Transverse colon (tissue), 4 donors: ENCODE results near the gene GSTO1. TPM values are rescaled to one million over a fixed set of nuclear protein-coding genes. Genes with fewer than 3 reads are reported as not detected.

ENCODE experiments used
- DNase-seq: peaks from one replicate; pipeline ENCODE4 v3.0.0-alpha.2; 2019
- H3K27ac ChIP-seq, 4 donors: fragments of 200-600 bp; sonication (generic); 2 replicates each; pipeline ENCODE4 v1.5.1; 2016 to 2018; ENCODE audit warnings: inconsistent platforms in 4 of 4
- H3K27me3 ChIP-seq: fragments of 200-600 bp; sonication (generic); 2 replicates; pipeline ENCODE4 v1.5.1; 2017; ENCODE audit warnings: inconsistent platforms
- H3K36me3 ChIP-seq, 4 donors: fragments of 200-600 bp; sonication (generic); 2 replicates each; pipeline ENCODE4 v1.5.1; 2017 to 2019; ENCODE audit warnings: inconsistent platforms in 4 of 4
- H3K4me1 ChIP-seq, 4 donors: fragments of 200-600 bp; sonication (generic); 2 replicates each; pipeline ENCODE4 v1.5.1; 2017 to 2020; ENCODE audit warnings: inconsistent platforms in 4 of 4
- H3K4me3 ChIP-seq, 4 donors: fragments of 200-600 bp; sonication (generic); 1 replicate in 1 of 4; 2 replicates in 3 of 4; pipeline versions ENCODE4 v1.5.1 to v1.6.1; 2017 to 2019; ENCODE audit warnings: inconsistent platforms in 4 of 4
- H3K9me3 ChIP-seq, 2 donors: fragments of 200-600 bp; sonication (generic); 2 replicates each; pipeline ENCODE4 v1.5.1; 2017 to 2019; ENCODE audit warnings: inconsistent platforms in 2 of 2
- EP300 ChIP-seq: sonication (generic); formaldehyde crosslinking; IDR thresholded peaks from one replicate; pipeline ENCODE4 v1.6.1; 2017; ENCODE audit warnings: antibody characterized with exemption, low read depth
- POLR2A ChIP-seq: fragments of 450-650 bp; IDR thresholded peaks from one replicate; pipeline ENCODE4 v1.6.1; 2016; ENCODE audit warnings: antibody characterized with exemption, mild to moderate bottlenecking, moderate library complexity
- POLR2AphosphoS5 ChIP-seq, 3 donors: sonication (generic); formaldehyde crosslinking; IDR thresholded peaks; one replicate each; pipeline ENCODE4 v1.6.1; 2016; ENCODE audit warnings: antibody characterized with exemption in 3 of 3
- whole genome bisulfite sequencing, 2 donors: methylation state at CpG; one replicate each; pipeline ENCODE4 v1.1.5; 2018; ENCODE audit warnings: low coverage in 1 of 2; 5-methylcytosine and 5-hydroxymethylcytosine counted together
- in situ Hi-C, 4 donors: fragments of 200-750 bp; cut with MboI; loops; one replicate each; pipeline versions ENCODE4 v1.15.0 to v1.15.1; 2017; ENCODE audit warnings: low sequenced_read_pairs in 3 of 4, low pct_ligation_motif_present in 1 of 4, low pct_unique_long_range_greater_than_20kb in 1 of 4
- intact Hi-C: fragments of 100-400 bp; cut with DNase I; formaldehyde crosslinking; loops from one replicate; pipeline ENCODE4 v1.15.1; 2023; ENCODE audit warnings: low total_unique reads
- total RNA-seq, 4 donors: library from RNA; depleted of rRNA; stranded (reverse); fragments of >200 nt; gene quantifications; one replicate each; pipeline ENCODE4 v1.1.0, GENCODE V29; 2016
- TF ChIP-seq, protein P1 (sequence below), 5 experiments: fragments of 200-600 bp in 3 of 5; fragments of 450-650 bp in 2 of 5; sonication (generic) in 3 of 5; IDR thresholded peaks; 1 replicate in 2 of 5; 2 replicates in 3 of 5; pipeline ENCODE4 v1.5.1; 2016 to 2017; ENCODE audit warnings: antibody characterized with exemption in 5 of 5, inconsistent platforms in 3 of 5, mild to moderate bottlenecking in 2 of 5, moderate library complexity in 1 of 5

GSTO1 gene
- total RNA-seq, 4 donors from 2014 or later, result 21.3 to 66.2 (median 45.9) TPM

DNA sequence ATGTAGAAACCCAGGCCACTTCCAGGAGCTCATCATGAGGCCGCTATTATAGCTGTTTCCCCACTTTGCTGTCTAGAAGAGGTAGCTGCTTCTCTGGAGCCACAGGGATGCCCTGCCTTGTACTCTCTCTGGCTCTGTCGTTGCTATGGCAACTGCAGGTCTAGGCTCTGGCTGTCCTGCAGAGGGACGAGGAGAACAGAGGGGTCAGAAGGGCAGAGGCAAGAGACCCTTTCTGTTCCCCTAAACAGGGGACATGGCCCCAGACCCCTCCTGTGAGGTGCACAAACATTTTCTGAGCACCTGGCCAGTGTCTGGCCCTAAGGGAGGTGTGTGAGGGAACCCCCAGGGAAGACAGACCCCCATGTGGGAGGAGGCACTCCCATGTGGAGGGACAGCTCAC is 52.2 kb downstream of the GSTO1 start:
- Histone ChIP-seq H3K27me3 (no peaks in the 10 kb centered on the region), H3K4me3 (no peak overlapping the region), H3K27ac (no peak overlapping the region), H3K4me1 (peaks cover 0 to 9% (median 0%) of the 10 kb centered on the region in 4 donors), H3K36me3 (no peaks in the 10 kb centered on the region), H3K9me3 (no peaks in the 10 kb centered on the region)
- no peak for DNase-seq
- intact Hi-C loops (loop anchor here (5.0 kb wide), 1 partner anchor 45 kb away; the partner anchor contains the start of gene CFAP58), in situ Hi-C loops (no loop called here)
- 79% methylated on average over 3 of the region's 3 CpGs; no CpG with 5 or more reads in 1 of the 2 donors for WGBS, 2 donors
- TF ChIP-seq EP300 (no peak), POLR2AphosphoS5 (IDR thresholded peaks at IDR 0.05) (no peak)
- TF ChIP-seq, protein P1, sequence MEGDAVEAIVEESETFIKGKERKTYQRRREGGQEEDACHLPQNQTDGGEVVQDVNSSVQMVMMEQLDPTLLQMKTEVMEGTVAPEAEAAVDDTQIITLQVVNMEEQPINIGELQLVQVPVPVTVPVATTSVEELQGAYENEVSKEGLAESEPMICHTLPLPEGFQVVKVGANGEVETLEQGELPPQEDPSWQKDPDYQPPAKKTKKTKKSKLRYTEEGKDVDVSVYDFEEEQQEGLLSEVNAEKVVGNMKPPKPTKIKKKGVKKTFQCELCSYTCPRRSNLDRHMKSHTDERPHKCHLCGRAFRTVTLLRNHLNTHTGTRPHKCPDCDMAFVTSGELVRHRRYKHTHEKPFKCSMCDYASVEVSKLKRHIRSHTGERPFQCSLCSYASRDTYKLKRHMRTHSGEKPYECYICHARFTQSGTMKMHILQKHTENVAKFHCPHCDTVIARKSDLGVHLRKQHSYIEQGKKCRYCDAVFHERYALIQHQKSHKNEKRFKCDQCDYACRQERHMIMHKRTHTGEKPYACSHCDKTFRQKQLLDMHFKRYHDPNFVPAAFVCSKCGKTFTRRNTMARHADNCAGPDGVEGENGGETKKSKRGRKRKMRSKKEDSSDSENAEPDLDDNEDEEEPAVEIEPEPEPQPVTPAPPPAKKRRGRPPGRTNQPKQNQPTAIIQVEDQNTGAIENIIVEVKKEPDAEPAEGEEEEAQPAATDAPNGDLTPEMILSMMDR (IDR thresholded peaks at IDR 0.05), result no peak

DNA sequence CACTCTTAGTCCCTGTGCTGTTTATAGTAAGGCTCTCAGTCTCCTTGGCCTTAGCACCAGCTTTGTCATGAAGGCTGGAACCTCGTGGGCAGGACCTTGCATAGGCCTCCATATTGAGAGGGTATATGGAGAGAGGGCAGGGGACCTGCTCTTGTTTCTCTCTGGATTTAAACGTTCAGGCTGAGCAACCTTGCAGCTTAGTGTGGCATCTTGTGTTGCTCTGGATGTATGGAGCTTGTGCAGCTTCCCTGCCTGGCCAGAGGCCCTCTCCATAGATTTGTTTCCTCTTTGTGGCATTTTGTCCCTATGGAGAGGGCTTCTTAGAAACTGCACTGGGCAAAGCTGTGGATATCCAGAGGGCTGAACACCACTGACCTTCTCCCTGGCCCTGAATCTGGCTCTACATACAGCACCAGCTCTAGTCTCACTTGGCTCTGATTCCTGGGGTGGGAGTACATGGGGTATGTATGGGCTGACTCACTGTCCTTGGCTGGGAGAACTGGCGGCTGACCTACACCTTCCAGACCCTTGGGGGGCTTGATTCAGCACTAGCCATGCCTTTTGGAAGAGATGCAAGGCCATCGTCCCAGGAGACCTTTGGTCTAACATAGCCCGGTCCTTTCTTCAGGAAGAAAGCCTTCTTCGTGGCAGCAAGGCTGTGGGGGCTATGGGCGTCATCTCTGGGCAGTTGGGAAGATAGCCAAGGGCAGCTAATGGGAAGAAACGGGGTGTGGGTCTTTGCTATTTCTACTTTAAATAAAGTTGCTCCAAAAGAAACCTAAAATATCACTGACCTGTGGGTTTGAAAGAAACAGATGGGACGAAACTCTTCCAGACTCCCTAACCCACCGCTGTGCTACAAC is 53.1 kb downstream of the GSTO1 start:
- TF ChIP-seq, protein P1 (IDR thresholded peaks at IDR 0.05), result no peak
- TF ChIP-seq POLR2AphosphoS5 (IDR thresholded peaks at IDR 0.05) (no peak), POLR2A (no peak), EP300 (no peak)
- in situ Hi-C loops, result no loop called here
- Histone ChIP-seq H3K9me3 (no peaks in the 10 kb centered on the region), H3K27me3 (no peaks in the 10 kb centered on the region), H3K4me3 (no peak overlapping the region), H3K27ac (no peak overlapping the region), H3K36me3 (peaks cover 0 to 3% (median 0%) of the 10 kb centered on the region in 4 donors), H3K4me1 (peaks cover 0 to 9% (median 0%) of the 10 kb centered on the region in 4 donors)
- intact Hi-C loops, result loop anchor here (5.0 kb wide), 1 partner anchor 44 kb away; the partner anchor contains the start of gene CFAP58
- no peak for DNase-seq
- 72 to 74% methylated on average over 2 to 10 of the region's 10 CpGs for WGBS, 2 donors

DNA sequence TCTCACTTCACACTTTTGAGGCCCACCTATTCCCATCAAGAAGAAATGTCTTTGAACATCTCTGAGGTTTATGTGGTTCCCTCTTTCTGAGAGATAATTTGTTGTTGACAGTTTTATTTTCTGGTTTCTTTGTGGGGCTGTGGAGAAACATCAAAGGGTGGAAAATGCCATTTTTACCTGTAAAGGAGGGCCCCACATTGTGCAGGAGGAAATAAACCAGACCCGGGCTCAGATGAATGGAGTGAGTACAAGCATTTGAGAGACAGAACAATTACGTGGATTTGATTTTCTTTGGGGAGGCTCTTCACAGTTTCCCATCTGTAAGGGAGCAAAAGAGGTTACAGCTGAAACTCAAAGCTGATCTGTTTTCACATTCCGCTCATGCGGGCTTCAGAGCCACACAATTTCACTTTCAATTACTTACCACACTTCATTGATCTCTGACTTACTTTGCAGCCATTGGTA is 53.8 kb downstream of the GSTO1 start:
- Histone ChIP-seq H3K27me3 (no peaks in the 10 kb centered on the region), H3K4me1 (peaks cover 0 to 9% (median 0%) of the 10 kb centered on the region in 4 donors), H3K9me3 (no peaks in the 10 kb centered on the region), H3K4me3 (no peak overlapping the region), H3K27ac (no peak overlapping the region), H3K36me3 (peaks cover 0 to 10% (median 3%) of the 10 kb centered on the region in 4 donors)
- in situ Hi-C loops (no loop called here), intact Hi-C loops (loop anchor here (5.0 kb wide), 1 partner anchor 44 kb away; the partner anchor contains the start of gene CFAP58)
- no peak for TF ChIP-seq POLR2A
- TF ChIP-seq, protein P1 (IDR thresholded peaks at IDR 0.05), result no peak
- no peak for TF ChIP-seq POLR2AphosphoS5 (IDR thresholded peaks at IDR 0.05)
- no peak for TF ChIP-seq EP300
- no peak for DNase-seq
- WGBS, 2 donors, result 55 to 76% methylated on average over 2 to 4 of the region's 4 CpGs
